HG03442 (cell line): ENCODE results near the gene SLBP.
"Not testable (repeated sequence)": the region's sequence is repeated elsewhere in the genome, so short reads cannot be mapped to it uniquely, and the experiment has no call there.

ENCODE experiments used
- ATAC-seq: cut with Tn5 transposase; IDR thresholded peaks from one replicate; pipeline ENCODE4 v1.9.1; 2021; ENCODE audit warnings: mild to moderate bottlenecking, moderate library complexity; ENCODE audit not compliant: unreplicated experiment

The SLBP gene

GRCh38 chr4:1713003-1713851 lies 1.1 kb upstream of the SLBP start:
- ATAC-seq: no peak

DNA sequence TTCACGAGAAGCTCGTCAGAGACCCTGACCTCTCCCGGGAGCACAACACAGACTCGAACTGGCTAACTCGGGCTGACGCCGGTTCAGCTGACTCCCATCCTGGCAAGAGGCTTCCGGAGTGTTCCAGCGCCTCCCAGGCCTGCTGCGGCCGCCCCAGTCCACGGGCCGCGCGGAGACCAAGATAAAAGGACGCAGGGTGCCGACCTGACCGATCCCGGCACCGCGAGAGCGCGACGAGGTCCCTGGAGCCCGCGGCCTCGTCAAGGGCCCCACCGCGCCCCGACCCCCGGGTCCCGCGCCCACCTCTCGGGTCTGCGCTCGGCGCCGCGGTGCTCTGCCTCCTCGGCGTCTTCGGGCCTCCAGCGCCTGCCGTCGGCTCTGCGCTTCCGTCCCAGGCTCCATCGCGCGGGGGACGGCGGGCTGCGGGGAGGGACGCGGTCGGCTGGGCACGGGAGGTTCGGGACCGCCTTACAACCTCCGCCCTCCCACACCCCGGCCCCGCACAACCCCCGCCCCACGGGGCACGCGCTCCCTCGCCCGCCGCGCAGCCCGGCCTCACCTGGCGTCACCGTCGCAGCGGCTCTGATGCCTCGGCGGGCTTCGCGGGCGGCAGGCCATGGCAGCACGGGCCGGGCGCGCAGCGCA lies 426 bp downstream of the SLBP start:
- ATAC-seq: peak; percentile 9

GRCh38 chr4:1711055-1711570 lies 1.0 kb downstream of the SLBP start:
- no peak for ATAC-seq

- no peak for ATAC-seq
Measured at GRCh38 chr4:1708581-1708980, 3.5 kb downstream of the SLBP start.

- ATAC-seq: no peak
Measured at GRCh38 chr4:1706358-1706757, 5.8 kb downstream of the SLBP start.

GRCh38 chr4:1705732-1706131 lies 6.4 kb downstream of the SLBP start:
- no peak for ATAC-seq

GRCh38 chr4:1703867-1704266 lies 8.3 kb downstream of the SLBP start:
- no peak for ATAC-seq

DNA sequence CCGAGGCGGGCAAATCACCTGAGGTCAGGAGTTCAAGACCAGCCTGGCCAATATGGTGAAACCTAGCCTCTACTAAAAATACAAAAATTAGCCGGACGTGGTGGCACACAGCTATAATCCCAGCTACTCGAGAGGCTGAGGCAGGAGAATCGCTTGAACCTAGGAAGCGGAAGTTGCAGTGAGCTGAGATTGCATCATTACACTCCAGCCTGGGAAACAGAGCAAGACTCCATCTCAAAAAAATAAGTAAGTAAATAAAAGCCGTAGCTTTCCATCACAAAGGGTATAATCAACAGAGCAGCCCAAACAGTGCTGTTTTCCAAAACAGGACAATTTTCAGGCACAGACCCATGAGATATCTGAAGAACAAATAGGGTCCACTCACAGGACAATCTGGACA lies 10.4 kb downstream of the SLBP start:
- not testable (repeated sequence) for ATAC-seq

GRCh38 chr4:1695913-1696312 lies 16.2 kb downstream of the SLBP start:
- ATAC-seq: no peak

GRCh38 chr4:1693131-1693896 lies 18.8 kb downstream of the SLBP start:
- ATAC-seq: peak; percentile 59

DNA sequence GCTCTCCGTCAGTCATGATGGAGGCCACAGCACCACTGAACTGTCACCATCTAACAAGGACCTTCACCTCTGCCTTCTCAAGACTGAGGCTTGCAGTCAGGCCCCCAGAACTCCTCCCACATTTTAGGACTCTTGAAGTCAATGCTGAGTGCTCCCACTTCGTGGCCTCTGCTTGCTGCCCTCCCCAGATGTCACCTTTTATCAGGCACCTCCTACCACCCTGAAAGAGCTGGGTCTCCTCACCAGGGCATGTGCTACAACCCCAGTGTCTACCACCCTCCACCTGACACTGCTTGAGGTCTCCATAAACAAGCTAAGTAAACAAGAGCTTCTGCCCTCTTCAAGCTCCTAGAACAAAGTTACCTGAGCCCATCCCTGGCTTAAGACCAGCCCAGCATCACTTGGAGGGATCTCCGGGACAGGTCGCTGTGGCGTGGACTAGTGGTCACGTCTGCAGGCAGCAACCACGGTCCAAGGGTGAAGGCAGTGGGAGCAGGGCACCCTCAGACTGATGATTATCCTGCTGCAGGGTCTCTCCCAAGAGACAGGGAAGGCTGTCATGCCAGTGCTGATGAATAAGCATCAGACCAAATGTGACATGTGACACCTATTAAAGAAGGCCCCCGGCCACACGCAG lies 20.3 kb downstream of the SLBP start:
- ATAC-seq: no peak

DNA sequence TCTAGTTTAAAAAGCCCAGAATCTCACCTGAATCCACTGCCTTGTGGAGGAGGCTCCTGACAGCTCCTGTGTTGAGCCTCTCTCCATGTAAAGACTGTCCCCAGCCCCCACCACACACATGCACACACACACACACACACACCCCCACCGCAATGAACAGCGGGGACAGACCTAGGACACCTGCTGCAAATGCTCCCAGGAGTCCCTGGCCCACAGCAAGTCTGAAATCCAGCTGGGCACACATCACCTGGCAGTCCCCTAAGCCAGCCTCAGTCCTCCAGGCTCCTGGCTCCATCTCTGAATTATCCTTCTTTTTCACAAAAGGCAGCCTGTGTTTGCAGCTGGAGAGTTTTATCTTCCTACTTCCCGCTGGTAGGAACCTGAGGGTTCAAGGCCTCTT lies 21.4 kb downstream of the SLBP start:
- no peak for ATAC-seq

GRCh38 chr4:1686440-1687036 lies 25.6 kb downstream of the SLBP start:
- ATAC-seq: no peak

DNA sequence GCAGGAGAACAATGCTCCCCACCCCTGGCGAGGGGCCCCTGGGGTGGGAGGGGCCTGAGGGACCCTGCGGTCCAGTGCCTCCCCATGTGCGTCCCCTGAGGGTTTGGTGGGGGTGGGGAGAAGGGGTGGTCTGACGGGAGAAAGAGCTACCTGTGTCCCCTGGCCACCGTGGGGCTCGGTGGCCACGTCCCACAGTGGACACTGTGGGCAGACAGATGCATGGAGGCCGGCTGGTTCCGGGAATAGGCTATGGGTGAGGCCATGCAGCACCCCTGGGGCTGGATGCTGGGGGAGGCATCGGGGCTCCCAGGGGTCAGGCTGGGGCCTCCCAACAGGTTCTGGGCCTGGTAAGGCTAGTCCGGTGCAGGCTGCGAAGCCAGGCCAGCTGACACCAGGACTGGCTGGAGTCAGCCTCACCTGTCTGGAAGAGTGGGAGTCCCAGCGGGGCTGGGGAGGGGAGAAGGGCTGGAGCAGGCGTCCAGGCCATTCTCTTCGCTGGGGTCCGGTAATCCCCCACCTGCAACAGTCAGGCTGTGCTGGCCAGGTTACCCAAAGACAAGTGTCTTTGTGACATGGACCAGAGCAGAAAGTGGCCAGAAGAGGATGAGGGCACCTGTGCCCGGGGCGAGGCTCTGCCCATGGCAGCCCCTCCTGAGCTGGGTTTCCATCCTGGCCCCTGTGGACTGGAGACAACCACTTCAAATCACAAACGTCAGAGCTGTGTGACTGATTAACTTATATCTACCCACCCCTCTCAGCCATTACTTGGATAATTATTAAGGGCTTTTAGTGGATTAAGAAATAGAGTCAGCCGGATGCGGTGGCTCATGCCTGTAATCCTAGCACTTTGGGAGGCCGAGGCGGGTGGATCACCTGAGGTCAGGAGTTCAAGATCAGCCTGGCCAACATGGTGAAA lies 26.6 kb downstream of the SLBP start:
- no peak for ATAC-seq

GRCh38 chr4:1684506-1685234 lies 27.4 kb downstream of the SLBP start:
- no peak for ATAC-seq

DNA sequence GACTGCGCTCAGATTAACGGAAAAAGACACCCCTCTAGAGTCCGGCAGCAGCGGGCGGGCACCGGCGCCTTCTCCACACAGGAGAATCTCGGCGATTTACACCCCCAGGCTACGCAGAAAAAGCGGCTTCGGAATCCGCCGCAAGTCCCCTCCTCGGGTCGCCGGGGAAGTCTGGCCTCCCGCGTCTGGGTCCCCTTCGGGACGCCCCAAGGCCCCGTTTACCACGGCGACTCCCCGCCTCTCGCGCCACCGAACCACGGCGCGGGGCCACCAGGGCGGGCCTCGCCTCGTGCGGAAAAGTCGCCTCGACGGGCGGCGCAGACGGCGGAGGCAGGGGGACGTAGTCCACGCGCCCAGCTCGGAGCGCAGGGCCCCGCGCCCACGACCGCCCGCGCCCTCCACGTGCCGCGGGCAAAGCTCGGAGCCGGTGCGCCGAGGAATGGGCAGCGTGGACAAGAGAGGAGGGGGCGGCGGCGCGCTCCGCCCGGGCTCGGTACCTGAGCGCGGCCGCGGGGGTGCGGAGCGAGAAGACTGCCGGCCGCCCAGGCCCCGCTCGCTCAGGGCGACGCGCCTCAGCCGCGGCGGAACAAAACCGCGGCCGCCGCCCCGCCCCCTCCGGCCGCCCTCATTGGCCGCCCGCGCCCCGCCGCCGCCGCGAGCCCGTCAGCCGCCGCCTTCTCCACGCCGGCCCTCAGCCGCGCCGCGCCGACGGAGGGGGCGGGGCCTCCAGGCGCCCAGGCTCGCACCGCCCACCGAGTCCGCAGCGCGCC lies 28.2 kb downstream of the SLBP start, which contains the start of gene FAM53A:
TSS of gene FAM53A (minus strand) at position 578 of the 770 bp plus-strand sequence. CDS start 15,572 bp downstream, outside the sequence.
- ATAC-seq: peak; percentile 87

DNA sequence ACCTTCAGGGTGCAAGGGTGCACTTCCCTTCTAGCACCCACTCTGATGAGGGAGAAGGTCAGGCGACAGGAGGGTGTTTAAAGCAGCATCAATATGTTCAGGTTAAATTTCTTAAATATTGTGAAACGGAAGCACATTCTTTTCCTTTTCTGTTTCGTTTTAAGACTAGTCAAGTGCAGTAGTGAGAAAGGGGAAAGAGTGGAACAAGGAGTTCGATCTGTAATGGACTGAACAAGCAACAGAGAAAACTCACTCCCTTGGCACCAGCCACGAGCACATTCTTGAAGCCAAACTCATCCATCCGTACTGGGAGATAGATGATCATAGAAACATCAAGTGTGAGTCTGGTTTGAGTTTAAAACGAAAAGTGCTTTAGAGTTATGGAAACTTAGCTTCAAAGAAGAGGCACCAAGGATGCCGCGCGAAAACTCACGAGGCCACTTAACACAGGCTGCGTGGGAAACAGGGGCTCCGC lies 28.8 kb downstream of the SLBP start:
- no peak for ATAC-seq

GRCh38 chr4:1682860-1683259 lies 29.3 kb downstream of the SLBP start:
- ATAC-seq: no peak
